ENCODE measurements around the gene ANLN. TPM values are rescaled to one million over a fixed set of nuclear protein-coding genes. Genes with fewer than 3 reads are reported as not detected.

The ANLN gene
- polyA plus RNA-seq, 1 donor from 2014 or later = 5.8 TPM

GRCh38 chr7:36400036-36400435 is 10.4 kb downstream of the ANLN start:
- Histone ChIP-seq H3K4me3 (ENCODE audit: low read length) (no peak overlapping the region), H3K79me2 (replicated peaks; ENCODE audit: insufficient read depth, low read length) (peaks cover 13% of the 10 kb centered on the region), H3K27ac (ENCODE audit: low read length) (no peak overlapping the region), H3K9me2 (ENCODE audit: insufficient read depth, low read length) (no peaks in the 10 kb centered on the region), H3K9ac (ENCODE audit: low read length) (no peak overlapping the region), H3K4me2 (ENCODE audit: low read length) (no peak overlapping the region), H3K9me3 (ENCODE audit: low read length) (no peaks in the 10 kb centered on the region), H2AFZ (ENCODE audit: low read depth, low read length) (no peak overlapping the region), H3F3A (ENCODE audit: insufficient read depth, low read length, poor library complexity, severe bottlenecking) (no peaks in the 10 kb centered on the region), H3K27me3 (ENCODE audit: insufficient read depth, low read depth, low read length) (no peaks in the 10 kb centered on the region), H3K36me3 (ENCODE audit: insufficient read depth, low read length) (no peaks in the 10 kb centered on the region), H4K20me1 (ENCODE audit: insufficient read depth) (no peaks in the 10 kb centered on the region)
- no peak for TF ChIP-seq EP300 (conservative IDR thresholded peaks at IDR 0.05; ENCODE audit: poor library complexity, severe bottlenecking)
- TF ChIP-seq REST (IDR thresholded peaks at IDR 0.05; ENCODE audit: borderline replicate concordance) = no peak
- no peak for TF ChIP-seq SMC3 (conservative IDR thresholded peaks at IDR 0.05; ENCODE audit: poor library complexity)
- TF ChIP-seq MXI1 (conservative IDR thresholded peaks at IDR 0.05; ENCODE audit: poor library complexity, severe bottlenecking) = no peak
- TF ChIP-seq POLR2AphosphoS5 (IDR thresholded peaks at IDR 0.05) = no peak
- TF ChIP-seq EZH2 (IDR thresholded peaks at IDR 0.05; ENCODE audit: borderline replicate concordance, insufficient read depth, low read length, poor library complexity, severe bottlenecking) = no peak
- TF ChIP-seq TAF1 (IDR thresholded peaks at IDR 0.05; ENCODE audit: low read depth) = no peak

- H3K4me3 ChIP-seq (ENCODE audit: low read length) = no peak overlapping the region
- no peak overlapping the region for H3K27ac ChIP-seq (ENCODE audit: low read length)
- H4K20me1 ChIP-seq (ENCODE audit: insufficient read depth) = no peaks in the 10 kb centered on the region
- H3K36me3 ChIP-seq (ENCODE audit: insufficient read depth, low read length) = no peaks in the 10 kb centered on the region
- H3K9ac ChIP-seq (ENCODE audit: low read length) = no peak overlapping the region
- H3K79me2 ChIP-seq (replicated peaks; ENCODE audit: insufficient read depth, low read length) = peaks cover 8% of the 10 kb centered on the region
- no peak for TF ChIP-seq RAD21 (conservative IDR thresholded peaks at IDR 0.05)
- TF ChIP-seq REST (IDR thresholded peaks at IDR 0.05; ENCODE audit: borderline replicate concordance) = no peak
- no peak for TF ChIP-seq CTCF (IDR thresholded peaks at IDR 0.05; ENCODE audit: poor library complexity, severe bottlenecking)
- TF ChIP-seq EP300 (conservative IDR thresholded peaks at IDR 0.05; ENCODE audit: poor library complexity, severe bottlenecking) = no peak
- TF ChIP-seq POLR2AphosphoS5 (IDR thresholded peaks at IDR 0.05) = no peak
- no peak for TF ChIP-seq EZH2 (IDR thresholded peaks at IDR 0.05; ENCODE audit: borderline replicate concordance, insufficient read depth, low read length, poor library complexity, severe bottlenecking)
- no peak for TF ChIP-seq TAF1 (IDR thresholded peaks at IDR 0.05; ENCODE audit: low read depth)
- no peak for TF ChIP-seq SMC3 (conservative IDR thresholded peaks at IDR 0.05; ENCODE audit: poor library complexity)
- no peaks in the 10 kb centered on the region for H3K9me3 ChIP-seq (ENCODE audit: low read length)
- no peak overlapping the region for H2AFZ ChIP-seq (ENCODE audit: low read depth, low read length)
- no peaks in the 10 kb centered on the region for H3F3A ChIP-seq (ENCODE audit: insufficient read depth, low read length, poor library complexity, severe bottlenecking)
- H3K9me2 ChIP-seq (ENCODE audit: insufficient read depth, low read length) = no peaks in the 10 kb centered on the region
- H3K27me3 ChIP-seq (ENCODE audit: insufficient read depth, low read depth, low read length) = no peaks in the 10 kb centered on the region
- no peak overlapping the region for H3K4me2 ChIP-seq (ENCODE audit: low read length)
These were observed 10.9 kb downstream of the ANLN start for GRCh38 chr7:36400606-36401005.

Data from neural cell (in vitro differentiated cells).